ENCODE measurements around the gene CYP4Z1.

DNA sequence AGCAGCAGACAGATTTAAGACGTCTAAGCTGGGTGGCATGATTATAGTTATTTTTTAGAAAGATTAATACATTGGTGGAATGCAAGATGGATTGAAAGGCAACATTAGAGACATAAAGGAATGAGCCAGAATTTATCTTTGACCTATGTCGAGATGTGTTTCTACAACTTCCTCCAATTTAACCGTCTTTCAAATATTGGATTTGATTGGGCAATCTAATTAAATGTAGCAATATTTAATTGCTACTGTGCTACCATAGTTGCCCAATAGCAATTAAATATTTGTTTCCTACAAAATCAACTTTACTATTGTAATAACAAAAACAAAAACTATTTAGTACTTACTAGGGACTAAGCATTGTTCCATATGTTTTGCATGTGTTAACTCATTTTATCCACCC lies 39.8 kb downstream of the CYP4Z1 start:
- TF ChIP-seq CTCF (IDR thresholded peaks at IDR 0.05 in 2 of 3, conservative IDR thresholded peaks at IDR 0.05 in 1 of 3; ENCODE audit: insufficient read depth in 2 of 3, low read depth in 1 of 3, low read length in 3 of 3) (no peak), BRD4 (IDR thresholded peaks at IDR 0.05) (no peak), ZNF444 (CRISPR knock-in tag; IDR thresholded peaks at IDR 0.05) (no peak), ELF4 (CRISPR knock-in tag; IDR thresholded peaks at IDR 0.05) (no peak), ZFP36 (IDR thresholded peaks at IDR 0.05; ENCODE audit: low read depth, low read length, partially characterized antibody) (no peak), HDAC3 (IDR thresholded peaks at IDR 0.05; ENCODE audit: borderline replicate concordance, partially characterized antibody) (no peak), TAF1 (IDR thresholded peaks at IDR 0.05; ENCODE audit: control insufficient read depth, extremely low read depth, insufficient read depth, low read length, severe bottlenecking) (no peak), POLR2A (conservative IDR thresholded peaks at IDR 0.05) (no peak), RFX5 (IDR thresholded peaks at IDR 0.05; ENCODE audit: low read depth, low read length) (no peak), FOS (IDR thresholded peaks at IDR 0.05; ENCODE audit: extremely low read depth, insufficient read length) (no peak), MTA1 (IDR thresholded peaks at IDR 0.05; ENCODE audit: borderline replicate concordance) (no peak), SIRT6 (IDR thresholded peaks at IDR 0.05; ENCODE audit: low read depth, low read length) (no peak), IRF2 (CRISPR knock-in tag; IDR thresholded peaks at IDR 0.05) (no peak)
